Coronary artery (tissue), 2 donors: Measurements from ENCODE around the gene ZFR2.

ENCODE experiments used
- DNase-seq: peaks from one replicate; pipeline ENCODE4 v3.0.0-alpha.2; 2017; ENCODE audit warnings: low spot score
- H3K27ac ChIP-seq, 2 donors: fragments of 200-600 bp; sonication (generic); one replicate each; pipeline ENCODE4 v1.5.1; 2016 to 2019
- H3K4me3 ChIP-seq: fragments of 200-600 bp; sonication (generic); 2 replicates; pipeline ENCODE4 v1.5.1; 2016; ENCODE audit warnings: mild to moderate bottlenecking, moderate library complexity
- CTCF ChIP-seq: fragments of 200-600 bp; sonication (generic); IDR thresholded peaks from one replicate; pipeline ENCODE4 v1.5.1; 2019; ENCODE audit warnings: antibody characterized with exemption

Gene ZFR2

GRCh38 chr19:3831601-3832000, 37.2 kb downstream of the ZFR2 start:
- no peak for DNase-seq
- TF ChIP-seq CTCF, result no peak
- Histone ChIP-seq H3K27ac (no peak overlapping the region), H3K4me3 (no peak overlapping the region)

DNA sequence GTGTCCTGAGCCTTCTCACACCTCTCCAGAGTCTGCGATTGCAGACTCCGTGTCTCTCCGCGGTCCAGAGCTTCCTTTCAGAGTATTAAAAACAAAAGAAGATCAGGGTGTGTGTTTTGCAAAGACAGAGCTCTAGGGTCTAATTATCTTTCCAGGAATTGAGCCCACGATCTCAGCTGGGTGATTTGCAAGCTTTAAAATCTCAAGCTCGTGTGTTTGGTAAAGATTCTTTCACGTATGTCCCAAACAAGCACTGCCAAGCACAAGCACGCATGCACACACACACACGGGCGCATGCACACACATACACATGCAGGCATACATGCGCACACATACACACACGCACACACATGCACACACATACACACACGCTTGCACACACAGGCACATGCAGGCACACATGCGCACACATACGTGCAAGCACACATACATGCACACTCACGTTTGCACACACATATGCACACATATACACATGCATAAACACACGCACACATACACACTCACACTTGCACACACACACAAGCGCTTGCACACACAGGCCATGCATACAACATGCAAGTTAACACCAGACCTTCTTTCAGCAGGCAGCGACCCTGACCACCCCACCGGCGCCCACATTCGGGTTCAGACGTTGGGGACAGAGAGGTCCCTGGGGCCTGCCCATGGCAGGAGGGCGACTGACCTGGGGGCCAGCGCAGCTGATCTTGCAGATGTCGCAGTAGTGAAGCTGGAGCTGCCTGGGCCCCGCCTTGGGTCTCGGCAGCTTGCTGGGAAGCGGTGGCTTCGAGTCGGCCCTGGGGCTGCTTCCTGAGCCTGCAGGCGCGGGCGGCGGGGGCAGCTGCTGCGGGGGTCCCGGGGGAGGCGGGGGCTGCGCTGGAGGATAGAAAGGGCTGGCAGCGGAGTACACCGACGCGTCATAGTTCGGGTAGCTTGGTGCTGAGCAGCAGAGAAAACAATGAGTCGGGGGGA, 37.9 kb downstream of the ZFR2 start:
- no peak for DNase-seq
- TF ChIP-seq CTCF, result no peak
- Histone ChIP-seq H3K4me3 (no peak overlapping the region), H3K27ac (no peak overlapping the region)

DNA sequence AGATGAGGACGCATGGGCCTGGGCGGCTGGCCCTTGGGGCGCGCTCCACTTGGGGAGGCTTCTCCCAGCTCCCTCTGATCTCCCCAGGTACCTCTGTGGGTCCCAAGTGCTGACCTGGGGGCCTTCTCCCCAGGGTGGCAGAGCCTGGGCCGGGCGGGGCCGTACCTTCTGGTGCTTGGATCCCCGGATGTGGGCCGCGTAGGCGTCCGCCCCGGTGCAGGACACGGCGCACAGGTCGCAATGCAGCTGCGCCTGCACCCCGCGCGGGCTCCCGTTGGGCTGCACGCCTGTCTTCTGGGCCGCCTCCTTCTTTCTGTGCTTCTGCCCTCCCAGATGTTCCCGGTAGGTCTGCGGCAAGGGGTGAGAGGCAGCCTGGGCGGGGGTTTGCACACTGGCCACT, 41.5 kb downstream of the ZFR2 start:
- no peak for TF ChIP-seq CTCF
- no peak for DNase-seq
- H3K4me3 ChIP-seq, result no peak overlapping the region
- H3K27ac ChIP-seq, result no peak overlapping the region

DNA sequence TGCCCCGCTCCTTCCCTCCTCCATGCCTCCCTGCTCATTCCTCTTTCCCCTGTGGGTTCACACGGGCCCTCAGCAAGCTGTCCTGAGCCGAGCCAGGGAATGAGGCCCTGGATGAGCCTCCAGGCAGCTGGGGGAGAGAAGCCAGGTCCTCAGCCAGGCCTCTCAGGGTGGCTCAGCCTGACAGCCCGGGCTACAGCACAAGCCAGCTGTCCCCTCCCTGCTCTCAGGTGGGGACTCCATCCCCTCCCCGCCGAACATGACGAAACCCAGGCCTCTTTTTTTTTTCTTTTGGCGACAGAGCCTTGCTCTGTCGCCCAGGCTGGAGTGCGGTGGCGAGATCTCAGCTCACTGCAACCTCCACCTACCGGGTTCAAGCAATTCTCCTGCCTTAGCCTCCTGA, 42.7 kb downstream of the ZFR2 start:
- Histone ChIP-seq H3K4me3 (no peak overlapping the region), H3K27ac (no peak overlapping the region)
- no peak for TF ChIP-seq CTCF
- DNase-seq, result no peak

DNA sequence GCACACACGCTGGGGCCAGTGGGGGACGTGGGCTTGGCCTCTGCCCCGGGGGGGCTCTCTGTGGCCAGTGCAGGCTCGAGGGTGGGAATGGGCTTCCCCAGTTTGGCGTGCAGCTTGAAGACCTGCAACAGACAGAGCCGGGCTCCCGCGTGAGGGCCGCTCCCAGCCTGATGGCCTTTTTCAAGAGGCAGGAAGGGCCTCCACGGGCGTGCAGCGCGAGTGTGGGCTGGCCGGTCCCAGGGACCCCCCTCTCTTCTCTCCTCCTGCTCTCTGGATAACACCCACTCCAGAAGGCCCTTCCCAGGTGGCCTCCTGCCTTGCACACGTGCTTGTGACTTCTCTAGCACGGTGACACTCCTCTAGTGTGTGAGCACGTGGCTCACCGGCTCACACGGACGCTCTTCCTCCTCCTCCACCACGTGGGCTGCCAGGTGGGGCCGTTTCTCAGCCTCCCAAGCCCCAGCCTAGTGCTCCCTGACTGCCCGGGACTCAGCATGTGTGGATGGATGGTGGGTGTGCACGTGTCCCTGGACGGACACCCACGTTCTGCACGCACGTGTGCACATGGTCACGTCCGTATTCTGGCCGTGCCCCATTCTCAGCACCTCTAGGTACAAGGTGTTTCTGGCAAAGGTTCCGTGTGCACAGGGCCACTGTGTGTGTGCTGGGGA, 43.4 kb downstream of the ZFR2 start:
- Histone ChIP-seq H3K27ac (no peak overlapping the region), H3K4me3 (no peak overlapping the region)
- no peak for TF ChIP-seq CTCF
- no peak for DNase-seq

GRCh38 chr19:3823350-3823713, 45.5 kb downstream of the ZFR2 start:
- no peak for TF ChIP-seq CTCF
- DNase-seq, result no peak
- Histone ChIP-seq H3K4me3 (no peak overlapping the region), H3K27ac (no peak overlapping the region)
